Peyer's patch (tissue), 4 donors: ENCODE results near the gene HADHA. TPM values are rescaled to one million over a fixed set of nuclear protein-coding genes. Genes with fewer than 3 reads are reported as not detected.

Experiments used
- DNase-seq, 3 donors: peaks; one replicate each; pipeline ENCODE4 v3.0.0-alpha.2; 2017 to 2019
- H3K27ac ChIP-seq, 4 donors: fragments of 200-600 bp; sonication (generic); one replicate each; pipeline ENCODE4 v1.5.1; 2016 to 2019
- H3K27me3 ChIP-seq, 2 donors: fragments of 200-600 bp; sonication (generic); one replicate each; pipeline ENCODE4 v1.5.1; 2019
- H3K36me3 ChIP-seq, 3 donors: fragments of 200-600 bp; sonication (generic); one replicate each; pipeline ENCODE4 v1.5.1; 2016 to 2019
- H3K4me1 ChIP-seq, 4 donors: fragments of 200-600 bp; sonication (generic); one replicate each; pipeline ENCODE4 v1.5.1; 2016 to 2019
- H3K4me3 ChIP-seq, 4 donors: fragments of 200-600 bp; sonication (generic); 1 replicate in 3 of 4; 2 replicates in 1 of 4; pipeline ENCODE4 v1.5.1; 2016 to 2019; ENCODE audit warnings: mild to moderate bottlenecking in 1 of 4
- H3K9me3 ChIP-seq, 4 donors: fragments of 200-600 bp; sonication (generic); one replicate each; pipeline ENCODE4 v1.5.1; 2016 to 2019; ENCODE audit warnings: mild to moderate bottlenecking in 1 of 4
- POLR2A ChIP-seq, 2 donors: fragments of 450-650 bp; IDR thresholded peaks; one replicate each; pipeline ENCODE4 v1.5.1; 2017; ENCODE audit warnings: antibody characterized with exemption in 2 of 2, mild to moderate bottlenecking in 2 of 2, moderate library complexity in 2 of 2
- total RNA-seq, 4 donors: library from RNA; depleted of rRNA; stranded (reverse); fragments of >200 nt; gene quantifications; one replicate each; pipeline ENCODE4 v1.1.0, GENCODE V29; 2016
- TF ChIP-seq, protein P1 (sequence below), 6 experiments: fragments of 450-650 bp in 4 of 6; fragments of 200-600 bp in 2 of 6; sonication (generic) in 1 of 6; IDR thresholded peaks; one replicate each; pipeline ENCODE4 v1.5.1; 2017 to 2019; ENCODE audit warnings: antibody characterized with exemption in 6 of 6, mild to moderate bottlenecking in 3 of 6, moderate library complexity in 1 of 6

HADHA gene
- total RNA-seq, 4 donors from 2014 or later = 105 to 438 (median 267) TPM

GRCh38 chr2:26197516-26197915 lies 46.9 kb downstream of the HADHA start:
- H3K27me3 ChIP-seq = no peaks in the 10 kb centered on the region
- H3K4me3 ChIP-seq = no peak overlapping the region
- H3K4me1 ChIP-seq = no peaks in the 10 kb centered on the region
- DNase-seq = no peak
- H3K36me3 ChIP-seq = peaks cover 0 to 98% (median 2%) of the 10 kb centered on the region in 3 donors
- H3K9me3 ChIP-seq = no peaks in the 10 kb centered on the region
- TF ChIP-seq, protein P1, sequence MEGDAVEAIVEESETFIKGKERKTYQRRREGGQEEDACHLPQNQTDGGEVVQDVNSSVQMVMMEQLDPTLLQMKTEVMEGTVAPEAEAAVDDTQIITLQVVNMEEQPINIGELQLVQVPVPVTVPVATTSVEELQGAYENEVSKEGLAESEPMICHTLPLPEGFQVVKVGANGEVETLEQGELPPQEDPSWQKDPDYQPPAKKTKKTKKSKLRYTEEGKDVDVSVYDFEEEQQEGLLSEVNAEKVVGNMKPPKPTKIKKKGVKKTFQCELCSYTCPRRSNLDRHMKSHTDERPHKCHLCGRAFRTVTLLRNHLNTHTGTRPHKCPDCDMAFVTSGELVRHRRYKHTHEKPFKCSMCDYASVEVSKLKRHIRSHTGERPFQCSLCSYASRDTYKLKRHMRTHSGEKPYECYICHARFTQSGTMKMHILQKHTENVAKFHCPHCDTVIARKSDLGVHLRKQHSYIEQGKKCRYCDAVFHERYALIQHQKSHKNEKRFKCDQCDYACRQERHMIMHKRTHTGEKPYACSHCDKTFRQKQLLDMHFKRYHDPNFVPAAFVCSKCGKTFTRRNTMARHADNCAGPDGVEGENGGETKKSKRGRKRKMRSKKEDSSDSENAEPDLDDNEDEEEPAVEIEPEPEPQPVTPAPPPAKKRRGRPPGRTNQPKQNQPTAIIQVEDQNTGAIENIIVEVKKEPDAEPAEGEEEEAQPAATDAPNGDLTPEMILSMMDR (IDR thresholded peaks at IDR 0.05) = no peak
- TF ChIP-seq POLR2A (IDR thresholded peaks at IDR 0.05) = no peak
- no peak overlapping the region for H3K27ac ChIP-seq

- Histone ChIP-seq H3K4me1 (no peaks in the 10 kb centered on the region), H3K36me3 (peaks cover 0 to 98% (median 2%) of the 10 kb centered on the region in 3 donors), H3K9me3 (no peaks in the 10 kb centered on the region), H3K27ac (no peak overlapping the region), H3K4me3 (no peak overlapping the region), H3K27me3 (no peaks in the 10 kb centered on the region)
- DNase-seq = no peak
- TF ChIP-seq POLR2A (IDR thresholded peaks at IDR 0.05) = no peak
Measured at GRCh38 chr2:26196683-26197418, 47.6 kb downstream of the HADHA start.

- Histone ChIP-seq H3K4me3 (no peak overlapping the region), H3K36me3 (peaks cover 0 to 99% (median 2%) of the 10 kb centered on the region in 3 donors), H3K9me3 (no peaks in the 10 kb centered on the region), H3K27ac (no peak overlapping the region), H3K4me1 (no peaks in the 10 kb centered on the region), H3K27me3 (no peaks in the 10 kb centered on the region)
- no peak for DNase-seq
- TF ChIP-seq, protein P1 (IDR thresholded peaks at IDR 0.05) = no peak
- TF ChIP-seq POLR2A (IDR thresholded peaks at IDR 0.05) = no peak
Measured at GRCh38 chr2:26195040-26195984, 49.1 kb downstream of the HADHA start.

DNA sequence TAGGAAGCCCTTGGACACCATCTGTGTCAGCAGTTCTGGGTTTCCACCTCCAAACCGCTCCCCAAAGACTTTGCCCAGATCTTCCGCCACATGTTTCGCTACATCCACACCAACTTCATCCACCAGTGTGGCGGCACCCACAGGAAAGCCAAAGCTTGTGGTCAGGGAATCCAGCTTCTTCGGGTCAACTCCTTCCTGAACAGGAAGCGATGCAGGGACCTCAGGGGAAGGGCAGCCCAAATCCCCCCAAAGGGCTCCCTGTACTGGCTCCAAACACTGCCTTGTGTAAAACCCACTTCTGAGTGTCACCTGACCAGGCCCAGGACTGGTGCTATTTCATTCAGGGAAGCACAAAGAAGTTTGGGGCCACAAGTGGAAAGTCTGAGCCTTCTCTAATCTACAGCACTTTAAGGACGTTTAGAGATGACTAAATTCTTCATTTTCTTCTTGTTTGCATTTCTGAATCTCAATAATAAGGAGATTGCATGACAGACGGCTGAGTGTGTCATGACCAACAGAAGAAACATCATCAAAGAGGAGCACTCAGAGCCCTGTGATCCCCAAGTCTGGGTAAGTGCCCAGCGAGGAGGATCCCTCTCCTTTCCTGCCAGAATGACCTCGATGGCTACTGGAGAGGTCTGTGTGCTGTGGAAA lies 50.7 kb downstream of the HADHA start:
- Histone ChIP-seq H3K36me3 (peaks cover 0 to 86% (median 2%) of the 10 kb centered on the region in 3 donors), H3K9me3 (no peaks in the 10 kb centered on the region), H3K4me1 (no peaks in the 10 kb centered on the region), H3K27ac (no peak overlapping the region), H3K27me3 (no peaks in the 10 kb centered on the region), H3K4me3 (no peak overlapping the region)
- no peak for DNase-seq
- TF ChIP-seq, protein P1 (IDR thresholded peaks at IDR 0.05) = no peak
- no peak for TF ChIP-seq POLR2A (IDR thresholded peaks at IDR 0.05)

DNA sequence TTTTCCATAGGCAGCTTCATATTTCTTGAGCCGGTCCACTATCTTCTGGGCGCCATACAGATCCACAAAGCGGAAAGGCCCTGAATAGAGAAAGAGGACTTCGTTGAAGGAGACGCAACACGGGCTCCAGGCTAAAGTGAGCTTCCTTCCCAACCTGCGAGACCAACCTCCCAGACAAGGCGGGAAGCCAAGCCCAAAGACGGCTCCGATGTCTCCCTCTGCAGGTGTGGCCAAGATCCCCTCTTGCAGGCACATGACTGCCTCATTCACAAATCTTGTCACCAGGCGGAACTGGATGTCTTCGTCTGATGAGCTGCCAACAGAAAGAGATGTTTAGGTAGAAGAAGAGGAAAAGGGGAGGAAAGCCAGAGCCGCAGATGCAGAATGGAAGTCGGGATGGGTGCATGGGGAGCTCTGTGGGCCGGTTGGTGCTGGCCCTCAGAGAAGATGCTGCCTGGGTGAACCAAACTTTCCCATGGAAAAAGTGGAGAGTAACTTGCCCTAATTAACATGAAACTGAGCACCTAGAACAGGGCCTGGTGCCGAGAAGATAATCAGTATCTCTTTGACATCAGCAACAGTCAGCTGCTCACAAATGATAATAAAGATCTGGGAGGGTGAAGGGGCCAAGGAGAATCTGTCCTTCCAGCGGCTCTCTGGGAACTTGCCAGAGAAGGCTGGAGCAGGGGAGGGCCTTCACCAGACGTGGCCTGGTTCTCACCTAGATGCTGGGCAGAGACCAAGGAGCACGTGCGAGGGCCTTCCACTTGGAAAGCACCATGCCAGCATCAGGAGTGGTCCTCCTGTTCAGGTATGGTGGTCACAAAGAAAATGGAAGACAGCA lies 52.9 kb downstream of the HADHA start:
- Histone ChIP-seq H3K36me3 (peaks cover 0 to 64% (median 2%) of the 10 kb centered on the region in 3 donors), H3K27ac (no peak overlapping the region), H3K9me3 (no peaks in the 10 kb centered on the region), H3K27me3 (no peaks in the 10 kb centered on the region), H3K4me1 (no peaks in the 10 kb centered on the region), H3K4me3 (no peak overlapping the region)
- TF ChIP-seq, protein P1 (IDR thresholded peaks at IDR 0.05) = no peak
- no peak for TF ChIP-seq POLR2A (IDR thresholded peaks at IDR 0.05)
- peak in 1 of 3 donors; percentile 12 for DNase-seq
